Anterior cingulate cortex (tissue), 58 donors: ENCODE measurements around the gene SLC38A6.
"Not testable (repeated sequence)": the region's sequence is repeated elsewhere in the genome, so short reads cannot be mapped to it uniquely, and the experiment has no call there.

Experiments
- DNase-seq, 58 donors: peaks; one replicate each; lab custom pipeline; 2025; lab: John Stamatoyannopoulos, UW

SLC38A6 gene

GRCh38 chr14:61048640-61049039 lies 67.6 kb downstream of the SLC38A6 start:
- DNase-seq = no peak

GRCh38 chr14:61050417-61050816 lies 69.4 kb downstream of the SLC38A6 start:
- DNase-seq = no peak

GRCh38 chr14:61051051-61051450 lies 70.0 kb downstream of the SLC38A6 start:
- DNase-seq = peak in 5 of 58 donors; percentile 1 to 6 (median 2)

- no peak for DNase-seq
Measured at GRCh38 chr14:61051621-61052020, 70.6 kb downstream of the SLC38A6 start.

GRCh38 chr14:61063461-61063860 lies 82.4 kb downstream of the SLC38A6 start:
- DNase-seq = no peak

GRCh38 chr14:61064210-61064609 lies 83.2 kb downstream of the SLC38A6 start:
- DNase-seq = no peak

GRCh38 chr14:61064856-61065255 lies 83.8 kb downstream of the SLC38A6 start:
- DNase-seq = no peak

- no peak for DNase-seq
Measured at GRCh38 chr14:61065656-61066055, 84.6 kb downstream of the SLC38A6 start.

- not testable (repeated sequence) for DNase-seq
Measured at GRCh38 chr14:61072442-61072841, 91.4 kb downstream of the SLC38A6 start.

- no peak for DNase-seq
Measured at GRCh38 chr14:61074852-61075251, 93.8 kb downstream of the SLC38A6 start.

GRCh38 chr14:61076556-61076955 lies 95.5 kb downstream of the SLC38A6 start:
- DNase-seq = no peak

GRCh38 chr14:61077437-61077836 lies 96.4 kb downstream of the SLC38A6 start:
- no peak for DNase-seq

GRCh38 chr14:61077951-61078720 lies 97.1 kb downstream of the SLC38A6 start:
- no peak for DNase-seq

- DNase-seq = no peak
Measured at GRCh38 chr14:61080591-61081010, 99.6 kb downstream of the SLC38A6 start.

GRCh38 chr14:61088081-61088480 lies 107.0 kb downstream of the SLC38A6 start:
- no peak for DNase-seq

GRCh38 chr14:61089126-61089750 lies 108.2 kb downstream of the SLC38A6 start:
- DNase-seq = no peak

- DNase-seq = no peak
Measured at GRCh38 chr14:61090432-61091216, 109.6 kb downstream of the SLC38A6 start.

GRCh38 chr14:61091657-61092273 lies 110.7 kb downstream of the SLC38A6 start:
- DNase-seq = no peak

- DNase-seq = not testable (repeated sequence)
Measured at GRCh38 chr14:61098096-61098495, 117.1 kb downstream of the SLC38A6 start.

- DNase-seq = no peak
Measured at GRCh38 chr14:61098721-61099120, 117.7 kb downstream of the SLC38A6 start.
